BLaER1 (cell line): ENCODE data around the gene MARCO.

Experiments used
- H3K27ac ChIP-seq: shearing (Covaris generic); formaldehyde crosslinking; 2 replicates; pipeline ENCODE4 v1.8.1; 2022
- H3K27me3 ChIP-seq: shearing (Covaris generic); formaldehyde crosslinking; 2 replicates; pipeline ENCODE4 v1.8.1; 2022
- H3K36me3 ChIP-seq: shearing (Covaris generic); formaldehyde crosslinking; 2 replicates; pipeline ENCODE4 v1.8.1; 2022
- H3K4me1 ChIP-seq: shearing (Covaris generic); formaldehyde crosslinking; 2 replicates; pipeline ENCODE4 v1.8.1; 2022
- H3K4me2 ChIP-seq: shearing (Covaris generic); formaldehyde crosslinking; 2 replicates; pipeline ENCODE4 v1.8.1; 2022
- H3K4me3 ChIP-seq: shearing (Covaris generic); formaldehyde crosslinking; 2 replicates; pipeline ENCODE4 v1.8.1; 2022
- H3K9ac ChIP-seq: shearing (Covaris generic); formaldehyde crosslinking; 2 replicates; pipeline ENCODE4 v1.8.1; 2022
- H3K9me3 ChIP-seq: shearing (Covaris generic); formaldehyde crosslinking; 2 replicates; pipeline ENCODE4 v1.8.1; 2022
- H4K20me1 ChIP-seq: shearing (Covaris generic); formaldehyde crosslinking; 2 replicates; pipeline ENCODE4 v1.8.1; 2022
- Cebpa-rat ChIP-seq: shearing (Covaris generic); IDR thresholded peaks from 2 replicates; pipeline ENCODE4 v1.8.1; 2022

Gene MARCO

GRCh38 chr2:118983915-118984314 lies 41.9 kb downstream of the MARCO start:
- H3K27me3 ChIP-seq, result no peaks in the 10 kb centered on the region
- H4K20me1 ChIP-seq, result no peaks in the 10 kb centered on the region
- no peaks in the 10 kb centered on the region for H3K36me3 ChIP-seq
- no peak overlapping the region for H3K27ac ChIP-seq
- H3K4me2 ChIP-seq, result no peak overlapping the region
- H3K9ac ChIP-seq, result no peak overlapping the region
- peaks cover 5% of the 10 kb centered on the region; the same call in 1 of the 2 replicates for H3K4me1 ChIP-seq
- no peaks in the 10 kb centered on the region for H3K9me3 ChIP-seq
- H3K4me3 ChIP-seq, result no peak overlapping the region
- no peak for TF ChIP-seq Cebpa-rat

GRCh38 chr2:118986738-118987137 lies 44.7 kb downstream of the MARCO start:
- Histone ChIP-seq H4K20me1 (no peaks in the 10 kb centered on the region), H3K4me2 (no peak overlapping the region), H3K4me1 (no peaks in the 10 kb centered on the region), H3K9me3 (no peaks in the 10 kb centered on the region), H3K27ac (no peak overlapping the region), H3K9ac (no peak overlapping the region), H3K27me3 (no peaks in the 10 kb centered on the region), H3K4me3 (no peak overlapping the region), H3K36me3 (no peaks in the 10 kb centered on the region)
- no peak for TF ChIP-seq Cebpa-rat

- H3K4me3 ChIP-seq, result no peak overlapping the region
- TF ChIP-seq Cebpa-rat, result no peak
- H3K4me1 ChIP-seq, result no peaks in the 10 kb centered on the region
- H3K27me3 ChIP-seq, result no peaks in the 10 kb centered on the region
- H3K9me3 ChIP-seq, result no peaks in the 10 kb centered on the region
- no peak overlapping the region for H3K27ac ChIP-seq
- H3K4me2 ChIP-seq, result no peak overlapping the region
- no peak overlapping the region for H3K9ac ChIP-seq
- no peaks in the 10 kb centered on the region for H4K20me1 ChIP-seq
- H3K36me3 ChIP-seq, result no peaks in the 10 kb centered on the region
These were observed 45.9 kb downstream of the MARCO start for GRCh38 chr2:118987886-118988285.

- no peak overlapping the region for H3K9ac ChIP-seq
- no peak overlapping the region for H3K4me2 ChIP-seq
- H3K9me3 ChIP-seq, result no peaks in the 10 kb centered on the region
- no peaks in the 10 kb centered on the region for H3K27me3 ChIP-seq
- H3K36me3 ChIP-seq, result no peaks in the 10 kb centered on the region
- no peak for TF ChIP-seq Cebpa-rat
- H3K4me1 ChIP-seq, result no peaks in the 10 kb centered on the region
- H3K4me3 ChIP-seq, result no peak overlapping the region
- H4K20me1 ChIP-seq, result no peaks in the 10 kb centered on the region
- no peak overlapping the region for H3K27ac ChIP-seq
These were observed 46.7 kb downstream of the MARCO start for GRCh38 chr2:118988706-118989105.

GRCh38 chr2:118989481-118989880 lies 47.5 kb downstream of the MARCO start:
- no peak overlapping the region for H3K4me2 ChIP-seq
- no peak overlapping the region for H3K4me3 ChIP-seq
- no peak overlapping the region for H3K27ac ChIP-seq
- no peaks in the 10 kb centered on the region for H3K9me3 ChIP-seq
- H3K36me3 ChIP-seq, result no peaks in the 10 kb centered on the region
- no peaks in the 10 kb centered on the region for H4K20me1 ChIP-seq
- no peak overlapping the region for H3K9ac ChIP-seq
- no peak for TF ChIP-seq Cebpa-rat
- no peaks in the 10 kb centered on the region for H3K27me3 ChIP-seq
- H3K4me1 ChIP-seq, result no peaks in the 10 kb centered on the region

- H3K9me3 ChIP-seq, result no peaks in the 10 kb centered on the region
- no peaks in the 10 kb centered on the region for H3K36me3 ChIP-seq
- no peaks in the 10 kb centered on the region for H4K20me1 ChIP-seq
- no peaks in the 10 kb centered on the region for H3K4me1 ChIP-seq
- no peak overlapping the region for H3K4me2 ChIP-seq
- H3K27ac ChIP-seq, result no peak overlapping the region
- H3K4me3 ChIP-seq, result no peak overlapping the region
- H3K9ac ChIP-seq, result no peak overlapping the region
- no peaks in the 10 kb centered on the region for H3K27me3 ChIP-seq
- TF ChIP-seq Cebpa-rat, result no peak
These were observed 49.0 kb downstream of the MARCO start for GRCh38 chr2:118990757-118991545.

- H3K9ac ChIP-seq, result no peak overlapping the region
- H3K4me3 ChIP-seq, result no peak overlapping the region
- no peaks in the 10 kb centered on the region for H3K9me3 ChIP-seq
- no peaks in the 10 kb centered on the region for H3K27me3 ChIP-seq
- H4K20me1 ChIP-seq, result no peaks in the 10 kb centered on the region
- H3K4me2 ChIP-seq, result no peak overlapping the region
- H3K36me3 ChIP-seq, result no peaks in the 10 kb centered on the region
- no peak for TF ChIP-seq Cebpa-rat
- H3K4me1 ChIP-seq, result no peaks in the 10 kb centered on the region
- H3K27ac ChIP-seq, result no peak overlapping the region
These were observed 49.6 kb downstream of the MARCO start for GRCh38 chr2:118991554-118991953.

GRCh38 chr2:118992740-118993391 lies 50.9 kb downstream of the MARCO start:
- Histone ChIP-seq H3K36me3 (no peaks in the 10 kb centered on the region), H3K27ac (no peak overlapping the region), H3K27me3 (no peaks in the 10 kb centered on the region), H3K9me3 (no peaks in the 10 kb centered on the region), H3K4me1 (no peaks in the 10 kb centered on the region), H4K20me1 (no peaks in the 10 kb centered on the region), H3K4me3 (no peak overlapping the region), H3K9ac (no peak overlapping the region), H3K4me2 (no peak overlapping the region)
- TF ChIP-seq Cebpa-rat, result no peak

GRCh38 chr2:118993392-118993752 lies 51.4 kb downstream of the MARCO start:
- Histone ChIP-seq H4K20me1 (no peaks in the 10 kb centered on the region), H3K9me3 (no peaks in the 10 kb centered on the region), H3K4me3 (no peak overlapping the region), H3K4me2 (no peak overlapping the region), H3K27ac (no peak overlapping the region), H3K27me3 (no peaks in the 10 kb centered on the region), H3K4me1 (no peaks in the 10 kb centered on the region), H3K36me3 (no peaks in the 10 kb centered on the region), H3K9ac (no peak overlapping the region)
- no peak for TF ChIP-seq Cebpa-rat

- Histone ChIP-seq H3K9me3 (no peaks in the 10 kb centered on the region), H3K4me1 (no peaks in the 10 kb centered on the region), H3K27ac (no peak overlapping the region), H3K4me3 (no peak overlapping the region), H3K9ac (no peak overlapping the region), H3K36me3 (no peaks in the 10 kb centered on the region), H4K20me1 (no peaks in the 10 kb centered on the region), H3K27me3 (no peaks in the 10 kb centered on the region), H3K4me2 (no peak overlapping the region)
- no peak for TF ChIP-seq Cebpa-rat
These were observed 52.2 kb downstream of the MARCO start for GRCh38 chr2:118994172-118994700.
